Muscle layer of colon (tissue), 2 donors: ENCODE data around the gene LMNB1.
A peak's percentile ranks its signal among the peaks of the same experiment; 100 is the strongest.
"Not testable (repeated sequence)": the region's sequence is repeated elsewhere in the genome, so short reads cannot be mapped to it uniquely, and the experiment has no call there.

ENCODE experiments used
- H3K27ac ChIP-seq: one replicate; pipeline ENCODE4 v1.7.0; 2013; ENCODE audit warnings: low read depth, mild to moderate bottlenecking, low read length, moderate library complexity
- H3K27me3 ChIP-seq, 2 donors: one replicate each; pipeline ENCODE4 v1.7.0; 2013; ENCODE audit warnings: low read length in 2 of 2, mild to moderate bottlenecking in 2 of 2; ENCODE audit not compliant: insufficient read depth in 2 of 2, control insufficient read depth in 1 of 2
- H3K36me3 ChIP-seq: one replicate; pipeline ENCODE4 v1.7.0; 2013; ENCODE audit warnings: mild to moderate bottlenecking, low read length; ENCODE audit not compliant: insufficient read depth
- H3K4me1 ChIP-seq: one replicate; pipeline ENCODE4 v1.7.0; 2013; ENCODE audit warnings: mild to moderate bottlenecking, low read length; ENCODE audit not compliant: insufficient read depth
- H3K4me3 ChIP-seq, 2 donors: one replicate each; pipeline ENCODE4 v1.7.0; 2013; ENCODE audit warnings: low read length in 2 of 2, low read depth in 1 of 2, mild to moderate bottlenecking in 1 of 2, moderate library complexity in 1 of 2
- H3K9ac ChIP-seq: one replicate; pipeline ENCODE4 v1.7.0; 2013; ENCODE audit warnings: low read length
- H3K9me3 ChIP-seq: one replicate; pipeline ENCODE4 v1.7.0; 2013; ENCODE audit warnings: mild to moderate bottlenecking, low read length
- donor health status: abdominal sarcoma.
- donor health status: Adenocarcinoma of cecum.

LMNB1 gene

DNA sequence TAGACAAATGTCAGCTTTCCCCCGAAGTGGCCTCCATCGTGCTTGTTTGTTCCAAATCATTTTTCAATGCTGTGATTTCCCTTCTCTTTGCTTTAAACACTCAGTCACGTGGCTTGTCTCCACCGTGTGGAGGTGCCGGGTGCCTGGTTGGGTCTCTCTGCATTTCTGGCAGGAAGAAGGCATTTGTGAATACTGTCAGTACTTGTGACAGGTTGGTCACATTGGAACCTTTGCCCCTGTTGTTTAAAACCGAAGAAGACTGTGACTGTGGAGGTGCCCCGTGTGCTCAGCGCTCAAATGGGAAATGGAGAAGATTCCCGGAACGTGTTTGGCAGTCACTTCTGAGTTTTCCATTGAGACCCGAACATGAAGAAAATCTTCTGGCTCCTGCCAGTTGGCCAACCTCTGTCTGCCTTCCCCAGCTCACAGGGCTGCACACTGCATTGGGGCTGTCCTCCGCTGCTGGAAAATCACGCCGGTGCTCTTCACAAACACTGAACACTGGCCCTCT lies 74.6 kb downstream of the LMNB1 start:
- Histone ChIP-seq H3K27me3 (no peaks in the 10 kb centered on the region), H3K36me3 (no peaks in the 10 kb centered on the region), H3K9me3 (no peaks in the 10 kb centered on the region), H3K4me3 (no peak overlapping the region), H3K4me1 (peaks cover under 1% of the 10 kb centered on the region), H3K27ac (peak overlapping the region; percentile 29), H3K9ac (no peak overlapping the region)

- no peak overlapping the region for H3K27ac ChIP-seq
- H3K4me1 ChIP-seq = peaks cover 5% of the 10 kb centered on the region
- no peaks in the 10 kb centered on the region for H3K36me3 ChIP-seq
- H3K9me3 ChIP-seq = no peaks in the 10 kb centered on the region
- H3K4me3 ChIP-seq = no peak overlapping the region
- H3K9ac ChIP-seq = no peak overlapping the region
- no peaks in the 10 kb centered on the region for H3K27me3 ChIP-seq
These were observed 75.2 kb downstream of the LMNB1 start for GRCh38 chr5:126852091-126852571.

DNA sequence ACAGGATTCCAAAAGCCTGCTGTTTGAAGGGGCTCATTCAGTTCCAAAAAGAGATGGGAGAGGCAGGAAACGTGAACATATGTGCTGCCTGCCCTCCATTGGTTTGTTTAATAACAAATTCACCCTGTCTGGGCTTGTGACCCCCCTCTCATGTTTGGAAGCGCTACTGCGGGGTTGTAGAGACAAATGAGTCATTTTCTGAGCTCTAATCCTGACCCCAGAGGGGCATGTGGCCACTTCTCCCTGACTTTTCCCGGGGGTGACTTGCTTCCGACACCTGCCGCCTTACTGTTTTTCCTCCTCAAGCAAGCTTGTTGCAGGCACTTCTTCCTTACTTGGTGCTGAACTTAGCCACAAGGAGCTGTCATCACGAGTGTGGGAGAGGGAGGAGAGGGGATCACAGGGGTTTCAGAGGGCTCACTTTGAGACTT lies 75.9 kb downstream of the LMNB1 start:
- H3K27ac ChIP-seq = no peak overlapping the region
- H3K9ac ChIP-seq = no peak overlapping the region

GRCh38 chr5:126853541-126854307 lies 76.8 kb downstream of the LMNB1 start:
- H3K27ac ChIP-seq, H3K4me3 ChIP-seq, H3K9me3 ChIP-seq, H3K9ac ChIP-seq, H3K27me3 ChIP-seq, H3K36me3 ChIP-seq: not testable (repeated sequence)
- peaks cover 21% of the 10 kb centered on the region for H3K4me1 ChIP-seq

More for the DNA sequence above, 75.9 kb downstream of the LMNB1 start:
- Histone ChIP-seq H3K36me3 (no peaks in the 10 kb centered on the region), H3K9me3 (no peaks in the 10 kb centered on the region), H3K4me3 (no peak overlapping the region), H3K27me3 (no peaks in the 10 kb centered on the region), H3K4me1 (peaks cover 12% of the 10 kb centered on the region)

DNA sequence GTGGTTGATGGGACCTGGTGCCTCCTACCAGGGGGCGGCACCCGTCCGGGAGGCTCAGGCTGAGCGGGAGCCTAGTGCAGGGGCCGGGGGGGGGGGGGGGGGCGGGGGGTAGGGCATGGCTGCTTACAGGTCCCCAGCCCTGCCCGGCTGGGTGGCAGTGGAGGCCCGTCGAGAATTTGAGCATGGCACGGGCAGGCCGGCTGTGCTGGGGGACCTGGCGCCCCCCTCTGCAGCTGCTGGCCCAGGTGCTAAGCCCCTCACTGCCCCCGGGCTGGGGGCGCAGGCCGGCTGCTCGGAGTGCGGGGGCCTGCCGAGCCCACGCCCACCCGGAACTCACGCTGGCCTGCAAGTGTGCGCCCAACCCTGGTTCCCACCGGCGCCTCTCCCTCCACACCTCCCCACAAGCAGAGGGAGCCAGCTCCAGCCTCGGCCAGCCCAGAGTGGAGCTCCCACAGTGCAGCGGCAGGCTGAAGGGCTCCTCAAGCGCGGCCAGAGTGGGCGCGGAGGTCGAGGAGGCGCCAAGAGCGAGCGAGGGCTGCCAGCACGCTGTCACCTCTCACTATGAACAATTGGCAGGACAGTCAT lies 77.7 kb downstream of the LMNB1 start:
- H3K9ac ChIP-seq = no peak overlapping the region
- H3K4me3 ChIP-seq = no peak overlapping the region
- peaks cover 21% of the 10 kb centered on the region for H3K4me1 ChIP-seq
- no peak overlapping the region for H3K27ac ChIP-seq
- no peaks in the 10 kb centered on the region for H3K27me3 ChIP-seq
- H3K36me3 ChIP-seq = no peaks in the 10 kb centered on the region
- no peaks in the 10 kb centered on the region for H3K9me3 ChIP-seq

DNA sequence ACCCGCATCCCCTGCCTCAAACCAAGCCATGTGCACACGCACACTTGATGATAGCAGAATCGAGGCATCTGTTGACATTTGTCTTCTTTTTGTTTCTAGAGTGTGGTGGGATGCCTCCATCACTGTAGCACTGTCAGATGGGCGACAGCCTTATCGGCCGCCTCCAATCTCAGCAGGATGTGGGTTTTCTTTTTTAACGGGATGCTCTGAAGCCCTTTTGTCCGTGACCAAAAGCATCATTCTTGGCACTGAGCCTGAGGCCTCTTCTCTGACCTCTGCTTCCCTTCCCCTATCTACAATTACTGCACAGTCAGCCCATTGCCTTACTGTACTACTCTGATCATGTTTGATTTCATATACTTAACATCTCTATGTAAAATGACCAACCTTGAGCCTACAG lies 78.3 kb downstream of the LMNB1 start:
- Histone ChIP-seq H3K4me3 (no peak overlapping the region), H3K27me3 (no peaks in the 10 kb centered on the region), H3K9me3 (no peaks in the 10 kb centered on the region), H3K9ac (no peak overlapping the region), H3K4me1 (peaks cover 21% of the 10 kb centered on the region), H3K36me3 (no peaks in the 10 kb centered on the region), H3K27ac (no peak overlapping the region)

GRCh38 chr5:126857472-126858410 lies 80.8 kb downstream of the LMNB1 start:
- no peaks in the 10 kb centered on the region for H3K9me3 ChIP-seq
- no peaks in the 10 kb centered on the region for H3K36me3 ChIP-seq
- H3K27me3 ChIP-seq = no peaks in the 10 kb centered on the region
- peak overlapping the region; percentile 64 for H3K27ac ChIP-seq
- peak overlapping the region; percentile 27 for H3K9ac ChIP-seq
- H3K4me1 ChIP-seq = peaks cover 21% of the 10 kb centered on the region
- no peak overlapping the region for H3K4me3 ChIP-seq

DNA sequence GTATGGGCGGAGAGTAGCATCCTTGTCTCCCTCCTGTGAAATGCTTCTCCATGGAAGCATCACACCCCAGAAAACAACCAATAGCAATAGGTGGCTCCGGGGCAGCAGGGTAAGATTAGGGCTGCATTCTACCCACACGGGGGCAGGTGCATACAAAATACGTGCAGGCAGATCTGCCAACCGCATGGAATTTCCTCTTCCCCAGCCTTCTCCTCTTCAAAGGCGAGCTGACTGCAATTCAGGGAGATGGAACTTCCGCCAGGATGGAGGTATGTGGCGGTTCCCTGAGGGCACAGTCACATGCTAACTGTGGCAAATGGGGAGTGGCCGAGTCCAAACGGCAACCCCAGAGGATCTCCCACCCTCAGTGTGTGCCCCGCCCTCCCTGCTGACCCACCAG lies 81.5 kb downstream of the LMNB1 start:
- Histone ChIP-seq H3K4me1 (peaks cover 21% of the 10 kb centered on the region), H3K9me3 (no peaks in the 10 kb centered on the region), H3K4me3 (no peak overlapping the region), H3K27ac (no peak overlapping the region), H3K27me3 (no peaks in the 10 kb centered on the region), H3K36me3 (no peaks in the 10 kb centered on the region), H3K9ac (peak overlapping the region; percentile 27)

- Histone ChIP-seq H3K4me1 (peaks cover 3% of the 10 kb centered on the region), H3K27ac (no peak overlapping the region), H3K27me3 (peaks cover 0 to 3% of the 10 kb centered on the region in 2 donors), H3K9ac (no peak overlapping the region), H3K36me3 (no peaks in the 10 kb centered on the region), H3K9me3 (no peaks in the 10 kb centered on the region), H3K4me3 (no peak overlapping the region)
These were observed 86.5 kb downstream of the LMNB1 start for GRCh38 chr5:126863402-126863801.

DNA sequence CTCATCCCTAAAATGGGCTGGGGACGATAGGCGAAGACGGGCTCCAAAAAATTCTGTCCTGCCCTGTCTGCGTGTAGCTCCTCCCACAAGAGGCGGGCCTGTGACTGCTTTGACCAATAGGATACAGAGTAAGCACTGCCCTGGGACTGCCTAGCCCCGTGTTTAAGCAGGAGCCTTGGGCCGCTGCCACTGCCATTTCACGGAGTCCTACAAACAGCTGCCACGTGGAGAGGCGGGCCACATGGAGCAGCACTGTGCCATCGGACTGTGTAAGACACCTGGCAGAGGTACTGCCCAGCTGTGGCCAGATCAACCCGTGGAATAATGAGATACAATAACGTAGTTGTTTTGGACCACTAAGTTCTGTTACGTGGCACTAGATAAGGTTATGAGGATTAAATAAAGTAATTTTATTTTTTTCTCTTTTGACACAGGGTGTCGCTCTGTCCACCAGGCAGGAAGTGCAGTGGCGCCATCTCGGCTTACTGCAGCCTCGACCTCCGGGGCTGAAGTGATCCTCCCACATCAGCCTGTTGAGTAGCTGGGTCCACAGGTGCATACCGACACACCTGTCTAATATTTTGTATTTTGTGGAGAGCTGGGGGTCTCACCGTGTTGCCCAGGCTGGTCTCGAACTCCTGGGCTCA lies 87.2 kb downstream of the LMNB1 start:
- H3K27me3 ChIP-seq = peaks cover 0 to 9% of the 10 kb centered on the region in 2 donors
- no peak overlapping the region for H3K9ac ChIP-seq
- no peak overlapping the region for H3K4me3 ChIP-seq
- no peaks in the 10 kb centered on the region for H3K9me3 ChIP-seq
- H3K36me3 ChIP-seq = no peaks in the 10 kb centered on the region
- peaks cover 4% of the 10 kb centered on the region for H3K4me1 ChIP-seq
- no peak overlapping the region for H3K27ac ChIP-seq

DNA sequence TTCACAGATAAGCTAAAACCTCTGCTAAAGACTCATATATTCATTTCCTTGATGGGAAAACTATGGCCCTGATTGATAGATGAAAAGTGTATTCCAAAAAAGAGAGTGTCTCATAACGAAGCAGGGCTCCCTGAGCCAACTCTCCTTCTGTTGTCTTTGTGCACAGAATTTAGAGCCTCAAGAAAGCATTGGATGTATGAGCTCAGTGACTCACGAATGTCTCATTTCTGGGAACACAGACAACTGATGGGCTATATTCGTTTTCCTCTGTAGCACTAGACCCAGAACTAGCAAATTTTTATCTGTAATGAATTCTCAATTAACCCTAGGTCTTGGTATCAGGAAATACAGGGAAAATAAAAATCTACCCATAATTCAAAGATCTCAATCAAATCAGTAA lies 88.4 kb downstream of the LMNB1 start:
- H3K27ac ChIP-seq = no peak overlapping the region
- H3K4me3 ChIP-seq = no peak overlapping the region

More for the DNA sequence above, 88.4 kb downstream of the LMNB1 start:
- no peaks in the 10 kb centered on the region for H3K36me3 ChIP-seq
- H3K9ac ChIP-seq = no peak overlapping the region
- H3K9me3 ChIP-seq = no peaks in the 10 kb centered on the region
- peaks cover 4% of the 10 kb centered on the region for H3K4me1 ChIP-seq
- peaks cover 0 to 9% of the 10 kb centered on the region in 2 donors for H3K27me3 ChIP-seq
